ENCODE data around the gene CACNA2D2. TPM values are rescaled to one million over a fixed set of nuclear protein-coding genes. Genes with fewer than 3 reads are reported as not detected.

The CACNA2D2 gene
- total RNA-seq, 1 donor from 2014 or later, result not detected

DNA sequence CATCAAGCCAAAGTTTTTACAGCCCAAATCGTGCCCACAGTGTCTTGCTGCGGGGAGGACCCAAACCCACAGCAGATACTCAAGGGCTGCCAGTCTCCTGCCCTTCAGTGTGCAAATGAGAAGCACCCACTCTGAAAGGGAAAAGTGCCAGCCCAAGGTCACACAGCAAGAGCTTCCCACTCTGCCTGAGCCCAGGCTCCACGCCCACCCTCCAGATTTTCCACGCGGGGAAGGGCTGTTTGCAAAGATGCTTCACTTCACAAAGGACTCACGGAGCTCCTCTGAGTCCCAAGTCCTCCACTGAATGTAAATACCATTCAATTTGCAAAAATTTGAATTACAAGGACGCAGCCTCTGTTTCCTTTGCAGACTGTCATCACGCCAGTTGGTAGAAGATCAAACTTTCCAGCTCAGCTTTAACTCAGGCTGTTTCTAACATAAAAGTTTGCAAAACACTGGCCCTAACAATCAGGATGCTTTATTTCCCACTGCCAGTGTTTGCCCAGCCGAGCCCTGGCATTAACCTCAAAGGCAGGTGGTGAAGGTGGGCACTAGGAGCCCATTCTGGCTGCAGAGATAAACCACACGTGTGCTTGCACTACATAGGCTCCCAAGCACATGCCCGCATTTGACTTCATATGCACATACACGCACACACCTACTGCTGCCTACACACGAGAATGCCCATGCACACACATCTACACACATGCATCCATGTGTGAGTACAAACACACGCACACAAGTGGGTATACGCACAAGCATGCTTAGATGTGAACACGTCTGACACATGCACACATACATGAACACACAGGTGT, 7.6 kb downstream of the CACNA2D2 start:
- FAIRE-seq (no peak), DNase-seq (ENCODE audit: low read depth) (no peak)
- Histone ChIP-seq H3K4me3 (ENCODE audit: low read depth, low read length) (no peak overlapping the region), H3K36me3 (ENCODE audit: control insufficient read depth, insufficient read depth, low read length) (no peaks in the 10 kb centered on the region), H3K27me3 (ENCODE audit: control insufficient read depth, insufficient read depth, low read length) (peaks cover 14% of the 10 kb centered on the region)
- TF ChIP-seq, protein P1, sequence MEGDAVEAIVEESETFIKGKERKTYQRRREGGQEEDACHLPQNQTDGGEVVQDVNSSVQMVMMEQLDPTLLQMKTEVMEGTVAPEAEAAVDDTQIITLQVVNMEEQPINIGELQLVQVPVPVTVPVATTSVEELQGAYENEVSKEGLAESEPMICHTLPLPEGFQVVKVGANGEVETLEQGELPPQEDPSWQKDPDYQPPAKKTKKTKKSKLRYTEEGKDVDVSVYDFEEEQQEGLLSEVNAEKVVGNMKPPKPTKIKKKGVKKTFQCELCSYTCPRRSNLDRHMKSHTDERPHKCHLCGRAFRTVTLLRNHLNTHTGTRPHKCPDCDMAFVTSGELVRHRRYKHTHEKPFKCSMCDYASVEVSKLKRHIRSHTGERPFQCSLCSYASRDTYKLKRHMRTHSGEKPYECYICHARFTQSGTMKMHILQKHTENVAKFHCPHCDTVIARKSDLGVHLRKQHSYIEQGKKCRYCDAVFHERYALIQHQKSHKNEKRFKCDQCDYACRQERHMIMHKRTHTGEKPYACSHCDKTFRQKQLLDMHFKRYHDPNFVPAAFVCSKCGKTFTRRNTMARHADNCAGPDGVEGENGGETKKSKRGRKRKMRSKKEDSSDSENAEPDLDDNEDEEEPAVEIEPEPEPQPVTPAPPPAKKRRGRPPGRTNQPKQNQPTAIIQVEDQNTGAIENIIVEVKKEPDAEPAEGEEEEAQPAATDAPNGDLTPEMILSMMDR (IDR thresholded peaks at IDR 0.05; ENCODE audit: insufficient read depth, low read length, severe bottlenecking), result no peak

DNA sequence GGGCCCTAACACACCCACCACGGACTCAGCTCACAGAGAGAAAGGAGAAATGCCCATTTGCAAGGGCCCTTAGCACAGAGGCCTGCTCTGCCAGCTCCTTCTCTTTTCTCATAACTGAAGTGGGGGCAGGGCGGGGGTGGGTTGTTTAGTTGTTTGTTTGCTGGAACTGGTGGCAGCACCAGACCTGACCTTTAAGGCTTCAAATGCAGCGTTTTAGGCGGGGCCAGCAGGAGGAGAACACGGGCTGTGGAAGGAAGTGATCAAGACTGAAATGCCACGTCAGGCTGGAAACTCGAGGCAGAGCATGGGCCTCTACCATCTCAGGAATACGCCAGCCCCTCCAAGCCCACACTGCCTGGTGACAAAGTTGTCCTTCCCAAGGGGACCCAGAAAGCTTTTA, 9.3 kb downstream of the CACNA2D2 start:
- H3K4me3 ChIP-seq (ENCODE audit: low read depth, low read length), result no peak overlapping the region
- H3K36me3 ChIP-seq (ENCODE audit: control insufficient read depth, insufficient read depth, low read length), result no peaks in the 10 kb centered on the region
- DNase-seq (ENCODE audit: low read depth), result no peak
- TF ChIP-seq, protein P1 (IDR thresholded peaks at IDR 0.05; ENCODE audit: insufficient read depth, low read length, severe bottlenecking), result no peak
- H3K27me3 ChIP-seq (ENCODE audit: control insufficient read depth, insufficient read depth, low read length), result peaks cover 8% of the 10 kb centered on the region
- no peak for FAIRE-seq

DNA sequence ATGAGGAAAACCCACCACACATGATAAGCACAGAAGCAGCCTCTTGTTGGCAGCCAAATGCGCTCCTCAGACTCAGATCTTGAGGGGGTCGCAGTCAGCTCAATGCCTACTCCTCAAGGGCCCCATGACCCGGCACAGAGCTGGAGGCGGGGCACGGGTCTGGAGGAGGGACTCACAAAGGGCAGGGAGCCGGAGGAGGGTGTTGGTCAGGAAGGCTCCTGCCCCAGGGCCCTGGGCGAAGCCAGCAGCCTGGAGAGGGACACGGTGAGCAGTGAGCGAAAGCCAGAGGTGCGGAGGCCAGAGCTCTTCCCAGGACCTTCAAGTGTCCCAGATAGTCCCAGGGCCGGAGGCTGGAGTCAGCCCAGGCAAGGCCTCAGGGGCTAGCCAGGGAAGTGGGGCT, 9.8 kb downstream of the CACNA2D2 start:
- DNase-seq (ENCODE audit: low read depth), result no peak

DNA sequence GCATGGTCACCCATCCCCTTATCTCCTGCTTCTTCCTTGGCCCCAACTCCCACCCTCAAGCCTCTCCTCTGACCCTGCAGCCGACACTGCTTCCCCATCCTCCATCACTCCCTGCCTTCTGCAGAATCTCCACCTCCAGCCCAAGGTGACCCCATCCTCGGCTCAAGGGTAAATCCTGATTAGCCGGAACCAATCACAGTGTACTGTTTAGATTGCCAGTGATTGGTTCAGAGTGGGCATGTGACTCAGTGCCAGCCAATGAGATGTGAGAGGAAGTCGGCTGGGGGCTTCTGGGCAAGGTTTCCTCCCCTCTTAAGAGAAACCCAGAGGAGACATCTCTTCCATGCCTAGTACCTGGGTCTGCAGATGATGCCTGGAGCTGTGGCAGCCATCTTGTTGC, 10.3 kb downstream of the CACNA2D2 start:
- no peaks in the 10 kb centered on the region for H3K36me3 ChIP-seq (ENCODE audit: control insufficient read depth, insufficient read depth, low read length)
- no peak overlapping the region for H3K4me3 ChIP-seq (ENCODE audit: low read depth, low read length)
- TF ChIP-seq, protein P1 (IDR thresholded peaks at IDR 0.05; ENCODE audit: insufficient read depth, low read length, severe bottlenecking), result no peak
- H3K27me3 ChIP-seq (ENCODE audit: control insufficient read depth, insufficient read depth, low read length), result peaks cover 4% of the 10 kb centered on the region
- FAIRE-seq (no peak), DNase-seq (ENCODE audit: low read depth) (no peak)

More for the DNA sequence above, 9.8 kb downstream of the CACNA2D2 start:
- no peaks in the 10 kb centered on the region for H3K36me3 ChIP-seq (ENCODE audit: control insufficient read depth, insufficient read depth, low read length)
- TF ChIP-seq, protein P1 (IDR thresholded peaks at IDR 0.05; ENCODE audit: insufficient read depth, low read length, severe bottlenecking), result no peak
- H3K4me3 ChIP-seq (ENCODE audit: low read depth, low read length), result no peak overlapping the region
- peaks cover 5% of the 10 kb centered on the region for H3K27me3 ChIP-seq (ENCODE audit: control insufficient read depth, insufficient read depth, low read length)
- no peak for FAIRE-seq

DNA sequence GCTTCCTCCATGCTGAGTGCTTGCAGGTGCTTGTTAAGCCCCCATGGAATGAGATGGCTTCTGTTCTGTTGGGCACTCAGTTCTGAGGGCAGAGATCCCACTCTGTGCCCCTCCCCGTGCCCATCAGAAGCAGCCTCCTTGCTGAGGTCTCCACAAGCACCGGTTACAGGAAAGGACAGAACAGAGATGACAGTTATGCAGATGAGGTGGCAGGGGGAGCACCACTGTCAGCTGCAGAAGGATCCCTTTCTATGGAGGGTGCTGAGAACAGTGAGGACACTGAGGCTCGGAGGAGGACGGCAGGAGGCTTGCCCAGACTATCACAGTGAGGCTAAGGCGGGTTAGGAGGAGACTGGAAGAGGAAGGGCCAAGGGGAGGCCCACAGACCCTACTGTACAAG, 12.4 kb downstream of the CACNA2D2 start:
- TF ChIP-seq, protein P1 (IDR thresholded peaks at IDR 0.05; ENCODE audit: insufficient read depth, low read length, severe bottlenecking), result no peak
- DNase-seq (ENCODE audit: low read depth) (no peak), FAIRE-seq (no peak)
- Histone ChIP-seq H3K4me3 (ENCODE audit: low read depth, low read length) (no peak overlapping the region), H3K27me3 (ENCODE audit: control insufficient read depth, insufficient read depth, low read length) (peaks cover 2% of the 10 kb centered on the region), H3K36me3 (ENCODE audit: control insufficient read depth, insufficient read depth, low read length) (no peaks in the 10 kb centered on the region)

DNA sequence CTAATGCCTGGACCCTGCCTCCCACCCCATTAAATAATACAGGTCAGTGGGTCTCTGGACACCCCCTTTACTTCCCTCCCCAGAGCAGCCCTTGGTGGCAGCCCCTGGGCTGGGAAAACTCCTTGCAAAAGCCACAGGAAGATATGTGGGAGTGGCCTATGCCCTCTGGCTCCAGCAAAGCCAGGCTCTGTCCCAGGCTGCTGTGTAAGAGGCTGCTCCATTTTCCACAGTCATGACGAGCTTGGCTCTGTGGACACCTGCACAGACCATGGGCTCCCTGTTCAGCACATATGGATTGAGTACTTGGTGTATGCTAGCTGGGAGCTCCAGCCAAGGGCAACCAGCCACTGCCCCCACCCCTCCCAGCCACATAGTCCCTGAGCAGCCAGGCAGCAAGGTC, 13.0 kb downstream of the CACNA2D2 start:
- FAIRE-seq (no peak), DNase-seq (ENCODE audit: low read depth) (no peak)
- TF ChIP-seq, protein P1 (IDR thresholded peaks at IDR 0.05; ENCODE audit: insufficient read depth, low read length, severe bottlenecking), result no peak

More for the DNA sequence above, 13.0 kb downstream of the CACNA2D2 start:
- H3K4me3 ChIP-seq (ENCODE audit: low read depth, low read length), result no peak overlapping the region
- peaks cover 1% of the 10 kb centered on the region for H3K27me3 ChIP-seq (ENCODE audit: control insufficient read depth, insufficient read depth, low read length)
- H3K36me3 ChIP-seq (ENCODE audit: control insufficient read depth, insufficient read depth, low read length), result no peaks in the 10 kb centered on the region
